Caco-2 (cell line): ENCODE results near the gene POLR2L. TPM values are rescaled to one million over a fixed set of nuclear protein-coding genes. Genes with fewer than 3 reads are reported as not detected.

Source experiments
- BruUV-seq: library from RNA; stranded (reverse); fragments of 400-500 nt; replicated peaks from 2 replicates; lab custom pipeline; 2021; lab: Mats Ljungman, UMichigan
- CTCF ChIA-PET: fragments of 300-600 bp; sonication (Branson Sonifier 250); formaldehyde crosslinking; loops from one replicate; lab custom pipeline; 2022; ENCODE audit warnings: antibody characterized with exemption; lab: Charles Lee
- POLR2A ChIA-PET: fragments of 300-600 bp; sonication (Branson Sonifier 250); formaldehyde crosslinking; loops from one replicate; lab custom pipeline; 2022; ENCODE audit warnings: antibody characterized with exemption; lab: Charles Lee
- DNase-seq, 2 experiments: peaks; one replicate each; pipeline versions ENCODE4 v3.0.0 to v3.0.0-alpha.2; 2020 to 2022
- H3K27me3 ChIP-seq: replicated peaks from 2 replicates; pipeline ENCODE4 v1.6.0; 2011; ENCODE audit warnings: low read length; ENCODE audit not compliant: control insufficient read depth, insufficient read depth
- H3K36me3 ChIP-seq: 2 replicates; pipeline ENCODE4 v1.5.1; 2011; ENCODE audit warnings: low read length; ENCODE audit not compliant: control insufficient read depth, insufficient read depth
- H3K4me1 ChIP-seq: fragments of 250-450 bp; sonication (Bioruptor Pico); 2 replicates; pipeline ENCODE4 v1.5.1; 2020; ENCODE audit warnings: mild to moderate bottlenecking
- H3K4me3 ChIP-seq: 2 replicates; pipeline ENCODE4 v1.5.1; 2011; ENCODE audit warnings: low read depth, mild to moderate bottlenecking, control low read depth, low read length
- H3K9me3 ChIP-seq: fragments of 250-450 bp; sonication (Bioruptor Pico); 2 replicates; pipeline ENCODE4 v1.5.1; 2020; ENCODE audit warnings: mild to moderate bottlenecking, moderate library complexity
- H3K27ac Mint-ChIP-seq: one replicate; pipeline ENCODE4 v1.8.0; 2022; ENCODE audit warnings: mixed read lengths; ENCODE audit not compliant: unreplicated experiment
- H3K27me3 Mint-ChIP-seq: one replicate; pipeline ENCODE4 v1.8.0; 2022; ENCODE audit warnings: mixed read lengths; ENCODE audit not compliant: insufficient read depth, unreplicated experiment
- H3K36me3 Mint-ChIP-seq: one replicate; pipeline ENCODE4 v1.8.0; 2022; ENCODE audit warnings: mild to moderate bottlenecking, mixed read lengths; ENCODE audit not compliant: insufficient read depth, unreplicated experiment
- H3K4me1 Mint-ChIP-seq: one replicate; pipeline ENCODE4 v1.8.0; 2022; ENCODE audit warnings: low read depth, mixed read lengths; ENCODE audit not compliant: unreplicated experiment
- H3K4me3 Mint-ChIP-seq: one replicate; pipeline ENCODE4 v1.8.0; 2022; ENCODE audit warnings: mild to moderate bottlenecking, moderate library complexity, mixed read lengths; ENCODE audit not compliant: unreplicated experiment
- H3K9me3 Mint-ChIP-seq: one replicate; pipeline ENCODE4 v1.8.0; 2022; ENCODE audit warnings: mixed read lengths; ENCODE audit not compliant: unreplicated experiment
- intact Hi-C: fragments of 100-400 bp; cut with micrococcal nuclease; formaldehyde crosslinking; loops from one replicate; pipeline ENCODE4 v1.10.0; 2022; ENCODE audit not compliant: unreplicated experiment
- total RNA-seq: library from RNA; stranded (reverse); gene quantifications from 2 replicates; pipeline ENCODE4 v1.2.3, GENCODE V29; 2022
- TF ChIP-seq, protein P1 (sequence below), 2 experiments: fragments of 200-600 bp in 1 of 2; IDR thresholded peaks; 1 replicate in 1 of 2; 2 replicates in 1 of 2; pipeline versions ENCODE4 v1.5.1 to v1.8.0; 2011 to 2022; ENCODE audit warnings: antibody characterized with exemption in 1 of 2, control low read depth in 1 of 2, inconsistent platforms in 1 of 2, low read depth in 1 of 2, low read length in 1 of 2, mild to moderate bottlenecking in 1 of 2, moderate library complexity in 1 of 2; ENCODE audit not compliant: insufficient read depth in 1 of 2, severe bottlenecking in 1 of 2, unreplicated experiment in 1 of 2

The POLR2L gene
- total RNA-seq, 1 experiment from 2014 or later: 139 TPM

DNA sequence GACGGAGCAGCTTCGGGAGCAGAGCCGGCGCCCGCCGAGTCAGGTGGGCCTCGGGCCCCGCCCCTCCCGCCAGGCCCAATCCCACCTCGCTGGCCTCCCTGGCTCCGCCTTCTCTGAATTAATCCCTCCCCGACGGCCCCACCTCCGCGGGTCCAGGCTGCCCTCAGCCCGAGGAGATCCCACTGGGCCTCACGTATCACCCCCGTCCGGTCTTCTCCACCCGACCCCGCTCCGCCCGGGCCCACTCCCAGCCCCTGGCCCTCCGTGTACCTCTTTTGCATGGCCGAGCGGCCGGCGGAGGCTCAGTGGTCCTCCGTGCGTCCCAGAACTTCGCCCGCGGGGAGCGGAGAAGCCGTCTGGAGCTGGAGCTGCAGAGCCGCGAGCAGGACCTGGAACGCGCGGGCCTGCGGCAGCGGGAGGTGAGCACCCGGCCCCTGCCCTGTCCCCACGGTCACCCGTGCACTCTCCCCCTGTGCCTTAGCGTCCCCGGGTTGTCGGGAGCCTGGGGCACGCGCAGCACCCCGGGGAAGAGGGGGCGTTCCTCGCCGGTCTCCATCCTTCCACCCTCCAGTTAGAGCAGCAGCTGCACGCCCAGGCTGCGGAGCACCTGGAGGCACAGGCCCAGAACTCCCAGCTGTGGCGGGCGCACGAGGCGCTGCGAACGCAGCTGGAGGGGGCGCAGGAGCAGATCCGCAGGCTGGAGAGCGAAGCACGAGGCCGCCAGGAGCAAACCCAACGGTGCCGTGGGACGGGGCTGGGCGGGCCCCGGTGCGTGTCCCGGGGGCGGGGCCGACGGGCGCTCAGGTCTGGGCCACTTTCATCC is 11.8 kb downstream of the POLR2L start:
- ChIA-PET CTCF (interaction anchor here (1.9 to 2.4 kb wide), 2 partner anchors 8 to 11 kb away, joined by 4 to 10 read pairs; partner anchors contain the start of gene PNPLA2), POLR2A (interaction anchor here (0.5 to 4.9 kb wide), 3 partner anchors 11 to 50 kb away, joined by 8 to 33 read pairs (median 12); partner anchors contain the start of genes PNPLA2 and RPLP2)
- Histone ChIP-seq H3K36me3 (no peaks in the 10 kb centered on the region), H3K4me3 (peak overlapping the region; percentile 59), H3K9me3 (no peaks in the 10 kb centered on the region), H3K27me3 (no peaks in the 10 kb centered on the region), H3K4me1 (peaks cover 48% of the 10 kb centered on the region)
- DNase-seq: peak; percentile 86 to 89
- Mint-ChIP-seq H3K36me3 (peaks cover 30% of the 10 kb centered on the region), H3K27me3 (no peaks in the 10 kb centered on the region), H3K4me1 (peaks cover 19% of the 10 kb centered on the region), H3K27ac (no peak overlapping the region), H3K4me3 (peak overlapping the region; percentile 79), H3K9me3 (no peaks in the 10 kb centered on the region)
- intact Hi-C loops: no loop called here
- BruUV-seq: no TSS peak
- TF ChIP-seq, protein P1, sequence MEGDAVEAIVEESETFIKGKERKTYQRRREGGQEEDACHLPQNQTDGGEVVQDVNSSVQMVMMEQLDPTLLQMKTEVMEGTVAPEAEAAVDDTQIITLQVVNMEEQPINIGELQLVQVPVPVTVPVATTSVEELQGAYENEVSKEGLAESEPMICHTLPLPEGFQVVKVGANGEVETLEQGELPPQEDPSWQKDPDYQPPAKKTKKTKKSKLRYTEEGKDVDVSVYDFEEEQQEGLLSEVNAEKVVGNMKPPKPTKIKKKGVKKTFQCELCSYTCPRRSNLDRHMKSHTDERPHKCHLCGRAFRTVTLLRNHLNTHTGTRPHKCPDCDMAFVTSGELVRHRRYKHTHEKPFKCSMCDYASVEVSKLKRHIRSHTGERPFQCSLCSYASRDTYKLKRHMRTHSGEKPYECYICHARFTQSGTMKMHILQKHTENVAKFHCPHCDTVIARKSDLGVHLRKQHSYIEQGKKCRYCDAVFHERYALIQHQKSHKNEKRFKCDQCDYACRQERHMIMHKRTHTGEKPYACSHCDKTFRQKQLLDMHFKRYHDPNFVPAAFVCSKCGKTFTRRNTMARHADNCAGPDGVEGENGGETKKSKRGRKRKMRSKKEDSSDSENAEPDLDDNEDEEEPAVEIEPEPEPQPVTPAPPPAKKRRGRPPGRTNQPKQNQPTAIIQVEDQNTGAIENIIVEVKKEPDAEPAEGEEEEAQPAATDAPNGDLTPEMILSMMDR (IDR thresholded peaks at IDR 0.05; ENCODE audit: insufficient read depth in 1 of 2, low read depth in 1 of 2, low read length in 1 of 2, severe bottlenecking in 1 of 2, unreplicated experiment in 1 of 2): no peak

DNA sequence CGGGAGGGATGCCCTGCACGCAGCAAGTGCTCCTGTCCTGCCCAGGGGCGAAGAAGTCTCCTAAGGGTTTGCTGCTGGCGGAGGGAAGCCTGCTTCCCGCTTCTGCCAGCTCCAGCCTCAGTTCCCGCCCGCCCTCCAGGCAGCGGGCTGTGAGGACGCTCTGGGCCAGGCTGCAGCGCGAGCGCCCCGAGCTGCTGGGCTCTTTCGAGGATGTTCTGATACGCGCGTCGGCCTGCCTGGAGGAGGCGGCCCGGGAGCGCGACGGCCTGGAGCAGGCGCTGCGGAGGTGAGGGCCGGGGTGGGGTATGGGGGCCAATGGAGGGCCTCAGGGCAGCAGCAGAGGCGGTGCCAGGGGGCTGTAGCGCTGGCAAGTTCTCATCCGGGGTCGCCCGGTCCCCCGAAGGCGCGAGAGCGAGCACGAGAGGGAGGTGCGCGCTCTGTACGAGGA is 12.5 kb downstream of the POLR2L start:
- no peaks in the 10 kb centered on the region for H3K36me3 ChIP-seq
- H3K4me3 ChIP-seq: peak overlapping the region; percentile 59
- H3K36me3 Mint-ChIP-seq: peaks cover 34% of the 10 kb centered on the region
- H3K4me1 Mint-ChIP-seq: peaks cover 19% of the 10 kb centered on the region
- DNase-seq: no peak
- ChIA-PET POLR2A (interaction anchor here (0.6 to 4.9 kb wide), 3 partner anchors 11 to 21 kb away, joined by 3 to 33 read pairs (median 8); partner anchors contain the start of genes PNPLA2 and RPLP2), CTCF (interaction anchor here (1.9 to 2.4 kb wide), 2 partner anchors 8 to 10 kb away, joined by 4 to 10 read pairs; partner anchors contain the start of gene PNPLA2)
- no peaks in the 10 kb centered on the region for H3K9me3 Mint-ChIP-seq
- no peaks in the 10 kb centered on the region for H3K9me3 ChIP-seq
- no peaks in the 10 kb centered on the region for H3K27me3 ChIP-seq
- H3K4me1 ChIP-seq: peaks cover 54% of the 10 kb centered on the region
- TF ChIP-seq, protein P1 (IDR thresholded peaks at IDR 0.05; ENCODE audit: insufficient read depth in 1 of 2, low read depth in 1 of 2, low read length in 1 of 2, severe bottlenecking in 1 of 2, unreplicated experiment in 1 of 2): no peak
- no peaks in the 10 kb centered on the region for H3K27me3 Mint-ChIP-seq
- BruUV-seq: no TSS peak
- H3K27ac Mint-ChIP-seq: no peak overlapping the region
- intact Hi-C loops: no loop called here
- peak overlapping the region; percentile 79 for H3K4me3 Mint-ChIP-seq

GRCh38 chr11:829176-829846 is 13.0 kb downstream of the POLR2L start:
- H3K4me1 Mint-ChIP-seq: peaks cover 19% of the 10 kb centered on the region
- H3K27me3 Mint-ChIP-seq: no peaks in the 10 kb centered on the region
- ChIA-PET CTCF (interaction anchor here (1.9 to 2.4 kb wide), 2 partner anchors 9 to 10 kb away, joined by 4 to 10 read pairs; partner anchors contain the start of gene PNPLA2), POLR2A (interaction anchor here (0.6 to 4.9 kb wide), 3 partner anchors 10 to 20 kb away, joined by 3 to 33 read pairs (median 8); partner anchors contain the start of genes PNPLA2 and RPLP2)
- TF ChIP-seq, protein P1 (IDR thresholded peaks at IDR 0.05; ENCODE audit: insufficient read depth in 1 of 2, low read depth in 1 of 2, low read length in 1 of 2, severe bottlenecking in 1 of 2, unreplicated experiment in 1 of 2): no peak
- peaks cover 36% of the 10 kb centered on the region for H3K36me3 Mint-ChIP-seq
- no peaks in the 10 kb centered on the region for H3K27me3 ChIP-seq
- peaks cover 52% of the 10 kb centered on the region for H3K4me1 ChIP-seq
- H3K36me3 ChIP-seq: no peaks in the 10 kb centered on the region; the same call in 1 of the 2 replicates
- intact Hi-C loops: no loop called here
- H3K4me3 ChIP-seq: no peak overlapping the region; the same call in 1 of the 2 replicates
- no peaks in the 10 kb centered on the region for H3K9me3 ChIP-seq
- no peak overlapping the region for H3K27ac Mint-ChIP-seq
- no TSS peak for BruUV-seq
- peak overlapping the region; percentile 79 for H3K4me3 Mint-ChIP-seq
- DNase-seq: no peak
- no peaks in the 10 kb centered on the region for H3K9me3 Mint-ChIP-seq
